ENCODE data around the gene HSPB6. TPM values are rescaled to one million over a fixed set of nuclear protein-coding genes. Genes with fewer than 3 reads are reported as not detected.

Gene HSPB6
- polyA plus RNA-seq, 1 of the 3 experiments (the other 2 are of a cell fraction) = 0.43 TPM

- DNase-seq = no peak
- no peak overlapping the region for H3K4me2 ChIP-seq
- POLR2A ChIA-PET = no interaction called here
- CTCF ChIA-PET = no interaction called here
- no peak overlapping the region for H3K9ac ChIP-seq
- no peaks in the 10 kb centered on the region for H3K79me2 ChIP-seq (ENCODE audit: insufficient read depth)
- no peaks in the 10 kb centered on the region for H4K20me1 ChIP-seq (ENCODE audit: insufficient read depth)
- TF ChIP-seq FOSL2 (IDR thresholded peaks at IDR 0.05; ENCODE audit: borderline replicate concordance, low read depth) (no peak), GABPA (IDR thresholded peaks at IDR 0.05; ENCODE audit: low read depth) (no peak), FOXM1 (IDR thresholded peaks at IDR 0.05; ENCODE audit: low read depth) (no peak), JUND (IDR thresholded peaks at IDR 0.05) (no peak), SMC3 (IDR thresholded peaks at IDR 0.05; ENCODE audit: low read depth, low read length) (no peak), RXRA (IDR thresholded peaks at IDR 0.05; ENCODE audit: borderline replicate concordance, low read depth) (no peak), MAX (IDR thresholded peaks at IDR 0.05; ENCODE audit: low read depth) (no peak), MXI1 (IDR thresholded peaks at IDR 0.05; ENCODE audit: low read depth, low read length) (no peak), ELF1 (IDR thresholded peaks at IDR 0.05) (no peak)
- TF ChIP-seq, protein P1, sequence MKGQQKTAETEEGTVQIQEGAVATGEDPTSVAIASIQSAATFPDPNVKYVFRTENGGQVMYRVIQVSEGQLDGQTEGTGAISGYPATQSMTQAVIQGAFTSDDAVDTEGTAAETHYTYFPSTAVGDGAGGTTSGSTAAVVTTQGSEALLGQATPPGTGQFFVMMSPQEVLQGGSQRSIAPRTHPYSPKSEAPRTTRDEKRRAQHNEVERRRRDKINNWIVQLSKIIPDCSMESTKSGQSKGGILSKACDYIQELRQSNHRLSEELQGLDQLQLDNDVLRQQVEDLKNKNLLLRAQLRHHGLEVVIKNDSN (IDR thresholded peaks at IDR 0.05; ENCODE audit: borderline replicate concordance, low read depth) = no peak
- TF ChIP-seq, protein P2, sequence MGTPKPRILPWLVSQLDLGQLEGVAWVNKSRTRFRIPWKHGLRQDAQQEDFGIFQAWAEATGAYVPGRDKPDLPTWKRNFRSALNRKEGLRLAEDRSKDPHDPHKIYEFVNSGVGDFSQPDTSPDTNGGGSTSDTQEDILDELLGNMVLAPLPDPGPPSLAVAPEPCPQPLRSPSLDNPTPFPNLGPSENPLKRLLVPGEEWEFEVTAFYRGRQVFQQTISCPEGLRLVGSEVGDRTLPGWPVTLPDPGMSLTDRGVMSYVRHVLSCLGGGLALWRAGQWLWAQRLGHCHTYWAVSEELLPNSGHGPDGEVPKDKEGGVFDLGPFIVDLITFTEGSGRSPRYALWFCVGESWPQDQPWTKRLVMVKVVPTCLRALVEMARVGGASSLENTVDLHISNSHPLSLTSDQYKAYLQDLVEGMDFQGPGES (IDR thresholded peaks at IDR 0.05; ENCODE audit: low read depth, low read length) = no peak
- TF ChIP-seq, protein P3, sequence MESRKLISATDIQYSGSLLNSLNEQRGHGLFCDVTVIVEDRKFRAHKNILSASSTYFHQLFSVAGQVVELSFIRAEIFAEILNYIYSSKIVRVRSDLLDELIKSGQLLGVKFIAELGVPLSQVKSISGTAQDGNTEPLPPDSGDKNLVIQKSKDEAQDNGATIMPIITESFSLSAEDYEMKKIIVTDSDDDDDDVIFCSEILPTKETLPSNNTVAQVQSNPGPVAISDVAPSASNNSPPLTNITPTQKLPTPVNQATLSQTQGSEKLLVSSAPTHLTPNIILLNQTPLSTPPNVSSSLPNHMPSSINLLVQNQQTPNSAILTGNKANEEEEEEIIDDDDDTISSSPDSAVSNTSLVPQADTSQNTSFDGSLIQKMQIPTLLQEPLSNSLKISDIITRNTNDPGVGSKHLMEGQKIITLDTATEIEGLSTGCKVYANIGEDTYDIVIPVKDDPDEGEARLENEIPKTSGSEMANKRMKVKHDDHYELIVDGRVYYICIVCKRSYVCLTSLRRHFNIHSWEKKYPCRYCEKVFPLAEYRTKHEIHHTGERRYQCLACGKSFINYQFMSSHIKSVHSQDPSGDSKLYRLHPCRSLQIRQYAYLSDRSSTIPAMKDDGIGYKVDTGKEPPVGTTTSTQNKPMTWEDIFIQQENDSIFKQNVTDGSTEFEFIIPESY (IDR thresholded peaks at IDR 0.05; ENCODE audit: borderline replicate concordance, low read depth) = no peak
- no peak overlapping the region for H3K27ac ChIP-seq (ENCODE audit: low read depth in 2 of 2, low read length in 1 of 2)
- H2AFZ ChIP-seq (ENCODE audit: low read depth) = no peak overlapping the region
- H3K36me3 ChIP-seq (replicated peaks in 1 of 2; ENCODE audit: control insufficient read depth in 1 of 2, insufficient read depth in 2 of 2, low read length in 1 of 2) = peaks cover 0 to 8% of the 10 kb centered on the region in 2 experiments
- H3K4me3 ChIP-seq (ENCODE audit: low read depth in 2 of 2, low read length in 1 of 2) = no peak overlapping the region
- no peaks in the 10 kb centered on the region for H3K4me1 ChIP-seq (ENCODE audit: control insufficient read depth in 1 of 2, insufficient read depth in 2 of 2, low read depth in 1 of 2, low read length in 1 of 2)
- WGBS (ENCODE audit: low lambda C conversion rate) = 92% methylated on average over 9 of the region's 12 CpGs
- H3F3A ChIP-seq (replicated peaks; ENCODE audit: insufficient read depth) = no peaks in the 10 kb centered on the region
- no peaks in the 10 kb centered on the region for H3K9me2 ChIP-seq
- H3K9me3 ChIP-seq = no peaks in the 10 kb centered on the region
- H3K27me3 ChIP-seq (ENCODE audit: insufficient read depth) = no peaks in the 10 kb centered on the region
Observed at GRCh38 chr19:35782589-35782988, 25.8 kb upstream of the HSPB6 start.

- H3K27me3 ChIP-seq (ENCODE audit: insufficient read depth) = no peaks in the 10 kb centered on the region
- TF ChIP-seq RFX5 (IDR thresholded peaks at IDR 0.05; ENCODE audit: low read length) = no peak
- TF ChIP-seq FOSL2 (IDR thresholded peaks at IDR 0.05; ENCODE audit: borderline replicate concordance, low read depth) = no peak
- no peak for TF ChIP-seq JUND (IDR thresholded peaks at IDR 0.05)
- TF ChIP-seq TAF1 (IDR thresholded peaks at IDR 0.05; ENCODE audit: borderline replicate concordance, low read depth, low read length) = no peak
- TF ChIP-seq RAD21 (IDR thresholded peaks at IDR 0.05; ENCODE audit: low read length) = no peak
- TF ChIP-seq POLR2AphosphoS5 (IDR thresholded peaks at IDR 0.05; ENCODE audit: low read depth, low read length) = no peak
- no peak for TF ChIP-seq MEF2A (IDR thresholded peaks at IDR 0.05; ENCODE audit: borderline replicate concordance, low read depth)
- TF ChIP-seq, protein P2 (IDR thresholded peaks at IDR 0.05; ENCODE audit: low read depth, low read length) = no peak
- no peak for TF ChIP-seq MXI1 (IDR thresholded peaks at IDR 0.05; ENCODE audit: low read depth, low read length)
- no peak for TF ChIP-seq GATA2 (CRISPR knock-in tag; IDR thresholded peaks at IDR 0.05)
- no peak for TF ChIP-seq GABPA (IDR thresholded peaks at IDR 0.05; ENCODE audit: low read depth)
- no peak for TF ChIP-seq SIN3A (IDR thresholded peaks at IDR 0.05; ENCODE audit: borderline replicate concordance, low read depth, low read length)
- TF ChIP-seq USF2 (IDR thresholded peaks at IDR 0.05; ENCODE audit: borderline replicate concordance, low read depth, low read length) = no peak
- H4K20me1 ChIP-seq (ENCODE audit: insufficient read depth) = no peaks in the 10 kb centered on the region
- H3K9me3 ChIP-seq = no peaks in the 10 kb centered on the region
- 92% methylated on average over 9 of the region's 9 CpGs for WGBS (ENCODE audit: low lambda C conversion rate)
- no peak overlapping the region for H3K4me2 ChIP-seq
- no peak overlapping the region for H2AFZ ChIP-seq (ENCODE audit: low read depth)
- H3K9ac ChIP-seq = no peak overlapping the region
- peaks cover 0 to 8% of the 10 kb centered on the region in 2 experiments for H3K36me3 ChIP-seq (replicated peaks in 1 of 2; ENCODE audit: control insufficient read depth in 1 of 2, insufficient read depth in 2 of 2, low read length in 1 of 2)
- H3K27ac ChIP-seq (ENCODE audit: low read depth in 2 of 2, low read length in 1 of 2) = no peak overlapping the region
- H3K4me3 ChIP-seq (ENCODE audit: low read depth in 2 of 2, low read length in 1 of 2) = no peak overlapping the region
- ChIA-PET POLR2A (no interaction called here), CTCF (no interaction called here)
- H3K79me2 ChIP-seq (ENCODE audit: insufficient read depth) = peaks cover 6% of the 10 kb centered on the region; the same call in 1 of the 2 replicates
- no peaks in the 10 kb centered on the region for H3K9me2 ChIP-seq
- H3K4me1 ChIP-seq (ENCODE audit: control insufficient read depth in 1 of 2, insufficient read depth in 2 of 2, low read depth in 1 of 2, low read length in 1 of 2) = peaks cover 0 to 2% of the 10 kb centered on the region in 2 experiments; a peak in 2 of 4 replicates
- H3F3A ChIP-seq (replicated peaks; ENCODE audit: insufficient read depth) = no peaks in the 10 kb centered on the region
- DNase-seq = no peak
Observed at GRCh38 chr19:35781650-35782049, 24.8 kb upstream of the HSPB6 start.

Data from SK-N-SH (cell line).